GM19452 (cell line): ENCODE measurements around the gene TSGA10IP.

ENCODE experiments used
- ATAC-seq: cut with Tn5 transposase; IDR thresholded peaks from one replicate; pipeline ENCODE4 v1.9.1; 2021; ENCODE audit not compliant: unreplicated experiment

Gene TSGA10IP

GRCh38 chr11:65973439-65974110, 28.3 kb downstream of the TSGA10IP start:
- ATAC-seq: no peak

- ATAC-seq: no peak
Measured at GRCh38 chr11:65975771-65976170, 30.5 kb downstream of the TSGA10IP start.

DNA sequence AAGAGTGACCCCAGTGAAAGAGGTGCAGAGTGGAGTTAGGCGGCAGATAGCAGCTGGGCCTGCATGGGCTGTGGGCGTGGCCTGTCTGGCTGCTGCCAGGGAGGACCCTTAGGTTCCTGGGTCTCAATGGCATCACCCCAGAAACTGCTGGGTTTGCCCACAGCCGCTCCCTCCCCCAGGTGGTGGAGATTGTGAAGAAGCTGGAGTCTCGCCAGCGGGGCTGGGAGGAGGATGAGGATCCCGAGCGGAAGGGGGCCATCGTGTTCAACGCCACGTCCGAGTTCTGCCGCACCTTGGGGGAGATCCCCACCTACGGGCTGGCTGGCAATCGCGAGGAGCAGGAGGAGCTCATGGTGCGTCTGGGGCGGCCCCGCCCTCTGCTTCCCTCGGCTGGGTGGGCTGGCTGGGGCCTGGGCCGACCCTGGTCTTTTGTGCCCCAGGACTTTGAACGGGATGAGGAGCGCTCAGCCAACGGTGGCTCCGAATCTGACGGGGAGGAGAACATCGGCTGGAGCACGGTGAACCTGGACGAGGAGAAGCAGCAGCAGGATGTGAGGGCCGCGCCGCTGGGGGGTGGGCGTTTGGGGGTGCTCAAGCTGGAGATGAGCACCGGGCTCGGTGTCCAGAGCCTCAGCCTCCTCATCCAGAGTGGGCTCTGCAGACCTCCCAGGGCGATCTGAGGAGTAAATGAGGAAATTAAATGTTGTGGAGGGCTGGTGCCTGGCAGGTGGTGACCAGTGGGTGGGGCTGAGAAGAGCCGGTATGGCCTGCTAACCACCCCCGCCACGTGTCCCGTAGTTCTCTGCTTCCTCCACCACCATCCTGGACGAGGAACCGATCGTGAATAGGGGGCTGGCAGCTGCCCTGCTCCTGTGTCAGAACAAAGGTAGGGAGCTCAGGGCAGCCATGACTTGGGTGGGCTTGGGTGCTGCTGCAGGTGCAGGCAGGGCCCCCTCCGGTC, 31.2 kb downstream of the TSGA10IP start:
- no peak for ATAC-seq

GRCh38 chr11:65977621-65978390, 32.5 kb downstream of the TSGA10IP start:
- no peak for ATAC-seq

DNA sequence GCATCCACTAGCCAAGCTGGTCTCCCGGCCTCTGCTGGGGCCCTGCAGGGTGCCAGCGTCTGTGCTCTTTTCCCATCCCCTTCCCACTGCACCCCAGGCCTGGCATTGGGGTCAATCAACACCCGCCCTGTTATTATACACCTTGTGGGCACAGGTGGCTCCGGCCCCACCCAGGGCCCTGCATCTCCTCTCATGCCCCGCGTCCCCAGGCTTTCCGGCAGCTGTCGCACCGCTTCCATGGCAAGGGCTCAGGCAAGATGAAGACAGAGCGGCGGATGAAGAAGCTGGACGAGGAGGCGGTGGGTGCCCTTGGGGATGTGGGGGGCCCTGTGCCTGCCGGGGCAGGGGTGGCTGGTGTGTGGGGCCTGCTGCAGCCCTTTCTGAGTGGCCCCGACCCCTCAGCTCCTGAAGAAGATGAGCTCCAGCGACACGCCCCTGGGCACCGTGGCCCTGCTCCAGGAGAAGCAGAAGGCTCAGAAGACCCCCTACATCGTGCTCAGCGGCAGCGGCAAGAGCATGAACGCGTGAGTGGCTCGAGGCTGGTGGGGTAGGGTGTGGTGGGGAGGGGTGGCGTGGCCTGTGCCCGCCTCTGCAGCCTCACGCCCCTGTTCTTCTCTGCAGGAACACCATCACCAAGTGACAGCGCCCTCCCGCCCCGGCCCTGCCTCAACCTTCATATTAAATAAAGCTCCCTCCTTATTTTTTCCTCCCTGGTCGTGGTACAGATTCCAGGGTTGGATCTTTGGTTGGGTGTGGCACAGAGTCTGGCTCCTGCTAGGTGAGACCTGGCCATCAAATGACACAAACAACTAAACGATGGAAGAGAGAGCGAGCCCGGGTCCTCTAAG, 33.3 kb downstream of the TSGA10IP start:
- ATAC-seq: no peak

- ATAC-seq: no peak
Measured at GRCh38 chr11:65979261-65979759, 34.0 kb downstream of the TSGA10IP start.

DNA sequence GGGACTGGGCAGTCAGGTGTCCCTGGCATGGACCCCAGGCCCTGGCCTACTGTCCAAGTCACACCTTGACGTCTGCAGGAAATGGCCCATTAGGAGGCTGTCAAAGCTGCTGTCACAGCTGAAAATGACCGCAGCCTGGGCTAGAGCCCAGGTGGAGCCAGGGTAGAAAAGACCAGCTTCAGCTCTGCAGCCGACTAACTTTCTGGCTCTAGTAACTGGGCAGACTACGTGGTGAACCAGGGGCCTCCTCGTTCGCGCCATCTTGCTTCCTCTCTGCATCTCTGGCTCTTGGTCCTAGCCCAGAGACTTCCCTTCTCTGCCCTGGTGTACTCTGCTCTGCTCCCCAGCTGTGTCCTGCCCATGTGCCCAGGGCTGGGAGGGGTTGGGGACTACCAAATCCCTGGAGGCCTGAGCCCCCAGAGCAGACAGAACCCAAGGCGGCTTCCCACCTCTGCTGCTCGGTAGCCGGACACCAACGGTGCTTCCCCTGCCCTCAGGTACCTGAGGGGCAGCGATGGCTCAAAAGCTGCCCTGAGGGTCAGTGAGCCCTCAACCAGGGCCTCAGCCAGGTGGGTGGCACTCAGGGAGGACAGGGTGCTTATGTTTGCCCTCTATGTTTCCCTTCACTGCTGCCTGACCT, 35.9 kb downstream of the TSGA10IP start:
- ATAC-seq: no peak

DNA sequence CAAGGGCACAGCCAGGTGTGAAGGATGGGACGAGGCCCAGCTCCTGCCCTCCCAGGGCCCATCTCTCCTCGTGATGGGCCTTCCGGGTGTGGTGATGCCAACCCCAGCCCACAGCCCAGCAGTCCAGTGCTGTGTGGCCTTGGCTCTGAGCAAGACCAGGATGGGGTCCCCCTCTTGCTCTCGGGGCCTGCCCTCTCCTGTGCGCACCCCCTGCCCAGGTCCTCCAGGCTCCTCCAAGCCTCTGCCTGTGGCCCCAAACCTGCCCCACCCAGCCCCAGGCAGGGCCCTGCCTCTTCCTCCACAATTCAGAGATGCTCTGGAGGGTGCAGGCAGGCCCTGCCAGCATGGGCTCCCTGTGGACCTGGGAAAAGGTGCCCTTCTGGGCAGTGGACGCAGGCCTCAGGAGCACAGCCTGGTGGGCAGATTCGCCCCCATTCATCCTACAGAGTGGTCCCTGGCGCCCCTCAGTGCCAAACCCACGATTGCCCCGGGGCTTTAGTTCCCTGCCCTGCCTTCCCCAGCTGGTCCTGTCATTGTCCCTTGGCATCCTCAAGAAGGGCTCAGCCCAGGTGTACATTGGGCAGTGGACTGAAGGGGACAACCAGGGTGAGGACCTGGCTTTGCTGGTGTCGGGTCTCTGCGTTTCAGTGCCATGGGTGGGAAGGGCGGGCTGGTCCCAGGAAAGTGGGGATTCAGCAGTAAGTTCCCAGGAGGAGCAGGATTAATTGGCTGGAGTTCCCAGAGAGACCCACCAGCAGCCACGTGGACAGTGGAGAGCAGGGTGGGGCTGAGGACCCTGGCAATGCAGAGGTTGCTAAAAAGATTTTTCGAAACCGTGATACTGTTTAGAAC, 36.9 kb downstream of the TSGA10IP start:
- no peak for ATAC-seq

DNA sequence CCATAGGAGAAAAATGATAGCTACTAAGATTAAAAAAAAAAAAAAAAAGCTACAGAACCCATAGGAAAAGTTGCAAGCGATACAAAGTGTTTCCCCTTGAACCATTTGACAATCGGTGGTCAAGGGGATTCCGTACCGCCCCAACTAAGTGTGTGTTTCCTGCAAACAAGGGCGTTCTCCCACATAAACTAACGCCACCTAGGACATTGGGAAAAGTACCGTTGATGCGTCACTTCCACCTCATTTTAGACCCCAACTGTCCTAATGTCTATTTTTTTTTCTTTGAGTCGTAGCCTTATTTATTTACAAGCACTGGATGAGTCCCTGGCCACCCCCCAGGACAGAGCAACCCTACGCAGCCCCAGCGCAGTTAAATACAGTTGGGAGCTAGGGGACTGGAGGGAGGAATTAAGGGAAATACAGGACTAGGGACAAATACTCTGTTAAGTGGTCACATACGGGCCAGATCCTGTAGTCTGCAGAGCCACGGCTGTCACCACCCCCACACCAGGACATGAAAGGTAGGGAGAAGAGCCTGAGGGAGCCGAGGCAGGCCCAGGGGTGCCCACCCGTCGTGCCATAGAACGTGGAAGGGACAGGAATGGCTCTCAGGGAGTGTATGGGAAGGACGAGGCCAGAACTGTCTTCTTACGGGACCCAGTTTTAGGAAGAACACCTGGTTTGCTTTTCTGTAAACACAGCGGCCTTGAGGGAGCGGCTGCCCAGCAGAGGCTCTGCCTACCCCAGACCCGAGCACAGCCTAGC, 37.7 kb downstream of the TSGA10IP start:
- no peak for ATAC-seq

- ATAC-seq: no peak
Measured at GRCh38 chr11:65983589-65983987, 38.3 kb downstream of the TSGA10IP start.

DNA sequence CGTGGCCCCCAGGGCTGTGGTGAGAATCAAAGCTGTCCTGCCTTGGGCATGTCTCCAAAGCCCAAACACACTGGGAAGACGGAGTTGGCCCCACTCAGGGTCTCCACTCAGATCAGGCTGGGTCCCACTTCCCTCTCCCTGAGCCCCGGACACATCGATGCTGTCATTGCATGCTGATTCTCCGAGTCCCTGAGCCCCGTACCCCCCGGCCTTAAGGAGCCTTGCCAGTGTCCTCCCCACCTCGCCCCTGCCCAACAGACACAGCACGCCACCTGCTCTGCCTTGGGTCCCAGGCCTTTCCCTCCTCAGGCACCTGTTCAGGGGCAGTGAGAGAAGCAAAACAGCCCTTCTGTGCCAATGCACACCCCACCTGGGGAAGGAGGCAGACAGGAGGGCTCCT, 42.1 kb downstream of the TSGA10IP start:
- ATAC-seq: no peak

DNA sequence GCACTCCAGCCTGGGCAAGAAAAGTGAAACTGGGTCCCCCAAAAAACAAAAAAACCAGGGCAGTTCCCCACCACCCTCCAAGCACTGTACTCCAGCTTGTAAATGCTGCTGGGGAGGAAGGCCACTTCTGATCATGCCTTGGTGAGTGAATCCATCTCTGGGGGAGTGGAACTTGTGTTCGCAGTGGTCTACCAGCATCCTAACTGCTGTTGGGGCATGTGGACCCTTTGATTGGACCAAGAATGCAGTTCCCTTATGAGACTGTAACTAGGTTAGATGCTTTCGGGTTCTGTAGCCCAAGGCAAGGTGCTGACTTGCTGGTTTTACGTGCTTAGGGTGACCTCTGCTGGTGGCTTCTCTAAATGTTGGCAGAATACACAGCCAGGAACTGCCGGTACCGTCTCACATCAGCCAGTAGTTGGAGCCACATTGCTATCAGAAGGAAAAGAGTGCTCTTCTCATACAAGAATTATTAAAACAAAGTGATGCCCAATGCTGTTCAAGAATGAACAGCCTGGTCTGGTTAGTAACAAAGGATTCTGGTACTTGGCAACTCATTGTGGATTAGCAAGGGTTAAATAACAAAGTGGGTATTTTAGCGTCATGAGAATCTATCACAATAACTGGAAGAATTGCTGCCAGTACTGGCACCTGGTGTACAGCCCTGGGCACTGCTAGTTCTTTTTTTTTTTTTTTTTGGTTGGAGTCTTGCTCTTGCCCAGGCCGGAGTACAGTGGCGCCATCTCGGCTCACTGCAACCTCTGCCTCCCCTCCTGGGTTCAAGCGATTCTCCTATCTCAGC, 43.7 kb downstream of the TSGA10IP start:
- ATAC-seq: peak; percentile 92

GRCh38 chr11:65992056-65992455, 46.8 kb downstream of the TSGA10IP start:
- no peak for ATAC-seq

DNA sequence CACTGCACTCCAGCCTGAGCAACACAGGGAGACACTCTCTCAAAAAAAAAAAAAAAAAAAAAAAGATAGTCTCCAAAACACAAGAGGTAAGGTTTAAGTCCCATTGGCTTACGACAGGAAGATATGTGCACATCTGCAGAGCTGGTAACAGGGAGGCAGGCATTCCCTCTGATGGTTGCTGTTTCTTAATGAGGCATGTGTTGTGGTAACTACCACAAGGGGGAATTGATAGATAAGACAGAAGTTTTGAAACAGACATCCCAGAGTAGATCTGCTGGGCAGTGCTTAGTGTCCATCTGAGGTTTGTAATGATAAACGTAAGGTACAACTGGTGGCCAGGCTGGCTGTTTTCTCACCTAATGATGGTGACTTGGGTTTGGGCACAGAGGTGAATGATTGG, 52.0 kb downstream of the TSGA10IP start:
- ATAC-seq: no peak

GRCh38 chr11:66001942-66002647, 56.8 kb downstream of the TSGA10IP start, which contains the start of the genes BANF1 and EIF1AD:
Gene BANF1 (plus strand): TSS chr11:66002503. CDS start chr11:66003251, 748 bp downstream.
Gene EIF1AD (minus strand): TSS chr11:66002157. CDS start chr11:66000389, 1,768 bp downstream.
- ATAC-seq: peak; percentile 72

GRCh38 chr11:66002648-66003225, 57.5 kb downstream of the TSGA10IP start:
- ATAC-seq: peak; percentile 48
